Measurements from ENCODE around the gene DRC1.

DNA sequence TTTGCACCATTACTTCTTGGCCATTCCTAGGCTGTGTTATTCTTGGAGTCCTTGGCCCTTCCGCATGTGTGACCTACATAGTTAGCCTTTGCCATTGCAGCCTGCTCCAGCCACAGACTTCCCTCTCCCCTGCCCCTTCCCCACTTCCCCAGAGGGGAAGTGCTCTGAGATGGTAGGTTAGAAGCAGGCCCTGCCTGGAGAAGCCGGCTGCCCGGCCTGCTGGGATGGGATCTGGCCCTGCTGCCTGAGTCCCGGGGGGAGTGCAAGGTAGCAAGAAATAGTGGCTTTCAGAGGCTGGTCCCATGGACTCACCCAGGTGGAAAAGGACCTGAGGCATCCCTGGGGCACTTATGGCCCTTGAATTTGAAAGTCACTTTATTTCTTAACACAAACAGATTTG lies 104.6 kb downstream of the DRC1 start:
- TF ChIP-seq, protein P1, sequence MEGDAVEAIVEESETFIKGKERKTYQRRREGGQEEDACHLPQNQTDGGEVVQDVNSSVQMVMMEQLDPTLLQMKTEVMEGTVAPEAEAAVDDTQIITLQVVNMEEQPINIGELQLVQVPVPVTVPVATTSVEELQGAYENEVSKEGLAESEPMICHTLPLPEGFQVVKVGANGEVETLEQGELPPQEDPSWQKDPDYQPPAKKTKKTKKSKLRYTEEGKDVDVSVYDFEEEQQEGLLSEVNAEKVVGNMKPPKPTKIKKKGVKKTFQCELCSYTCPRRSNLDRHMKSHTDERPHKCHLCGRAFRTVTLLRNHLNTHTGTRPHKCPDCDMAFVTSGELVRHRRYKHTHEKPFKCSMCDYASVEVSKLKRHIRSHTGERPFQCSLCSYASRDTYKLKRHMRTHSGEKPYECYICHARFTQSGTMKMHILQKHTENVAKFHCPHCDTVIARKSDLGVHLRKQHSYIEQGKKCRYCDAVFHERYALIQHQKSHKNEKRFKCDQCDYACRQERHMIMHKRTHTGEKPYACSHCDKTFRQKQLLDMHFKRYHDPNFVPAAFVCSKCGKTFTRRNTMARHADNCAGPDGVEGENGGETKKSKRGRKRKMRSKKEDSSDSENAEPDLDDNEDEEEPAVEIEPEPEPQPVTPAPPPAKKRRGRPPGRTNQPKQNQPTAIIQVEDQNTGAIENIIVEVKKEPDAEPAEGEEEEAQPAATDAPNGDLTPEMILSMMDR (IDR thresholded peaks at IDR 0.05): no peak
- TF ChIP-seq POLR2AphosphoS5 (IDR thresholded peaks at IDR 0.05; ENCODE audit: insufficient read depth in 1 of 2, low read depth in 1 of 2) (no peak), POLR2A (IDR thresholded peaks at IDR 0.05) (no peak)

Data from vagina (tissue), 2 donors.